Epithelial cell of esophagus (primary cell): ENCODE measurements around the gene LRRC4C.
"Not testable (repeated sequence)": the region's sequence is repeated elsewhere in the genome, so short reads cannot be mapped to it uniquely, and the experiment has no call there.

Experiments
- DNase-seq: peaks from one replicate; pipeline ENCODE4 v3.0.0; 2010; ENCODE audit warnings: low read depth
- H3K4me3 ChIP-seq: 2 replicates; pipeline ENCODE4 v1.5.1; 2011; ENCODE audit warnings: mild to moderate bottlenecking, low read length, control low read depth
- TF ChIP-seq, protein P1 (sequence below): IDR thresholded peaks from 2 replicates; pipeline ENCODE4 v1.5.1; 2011; ENCODE audit warnings: low read depth, mild to moderate bottlenecking, low read length, control low read depth, inconsistent platforms; ENCODE audit not compliant: insufficient read depth; ENCODE audit errors: missing control alignments

The LRRC4C gene

DNA sequence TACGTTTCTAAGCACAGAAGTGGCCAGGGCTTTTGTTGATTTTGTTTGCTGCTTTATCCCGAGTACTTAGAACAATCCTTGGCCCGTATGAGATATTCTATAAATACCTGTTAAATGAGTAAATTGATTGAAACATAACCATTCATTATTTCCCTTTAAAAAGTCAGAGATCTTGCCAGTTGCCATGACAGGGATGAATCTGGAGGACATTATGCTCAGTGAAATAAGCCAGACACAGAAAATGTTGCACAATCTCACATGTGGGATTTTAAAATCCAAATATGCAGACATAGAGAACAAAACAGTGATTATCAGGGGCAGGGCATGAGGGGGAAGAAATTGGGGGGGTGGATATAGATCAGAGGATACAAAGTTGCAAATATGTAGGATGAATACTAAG is 1240.1 kb downstream of the LRRC4C start:
- H3K4me3 ChIP-seq, result no peak overlapping the region
- TF ChIP-seq, protein P1, sequence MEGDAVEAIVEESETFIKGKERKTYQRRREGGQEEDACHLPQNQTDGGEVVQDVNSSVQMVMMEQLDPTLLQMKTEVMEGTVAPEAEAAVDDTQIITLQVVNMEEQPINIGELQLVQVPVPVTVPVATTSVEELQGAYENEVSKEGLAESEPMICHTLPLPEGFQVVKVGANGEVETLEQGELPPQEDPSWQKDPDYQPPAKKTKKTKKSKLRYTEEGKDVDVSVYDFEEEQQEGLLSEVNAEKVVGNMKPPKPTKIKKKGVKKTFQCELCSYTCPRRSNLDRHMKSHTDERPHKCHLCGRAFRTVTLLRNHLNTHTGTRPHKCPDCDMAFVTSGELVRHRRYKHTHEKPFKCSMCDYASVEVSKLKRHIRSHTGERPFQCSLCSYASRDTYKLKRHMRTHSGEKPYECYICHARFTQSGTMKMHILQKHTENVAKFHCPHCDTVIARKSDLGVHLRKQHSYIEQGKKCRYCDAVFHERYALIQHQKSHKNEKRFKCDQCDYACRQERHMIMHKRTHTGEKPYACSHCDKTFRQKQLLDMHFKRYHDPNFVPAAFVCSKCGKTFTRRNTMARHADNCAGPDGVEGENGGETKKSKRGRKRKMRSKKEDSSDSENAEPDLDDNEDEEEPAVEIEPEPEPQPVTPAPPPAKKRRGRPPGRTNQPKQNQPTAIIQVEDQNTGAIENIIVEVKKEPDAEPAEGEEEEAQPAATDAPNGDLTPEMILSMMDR, result no peak
- no peak for DNase-seq

DNA sequence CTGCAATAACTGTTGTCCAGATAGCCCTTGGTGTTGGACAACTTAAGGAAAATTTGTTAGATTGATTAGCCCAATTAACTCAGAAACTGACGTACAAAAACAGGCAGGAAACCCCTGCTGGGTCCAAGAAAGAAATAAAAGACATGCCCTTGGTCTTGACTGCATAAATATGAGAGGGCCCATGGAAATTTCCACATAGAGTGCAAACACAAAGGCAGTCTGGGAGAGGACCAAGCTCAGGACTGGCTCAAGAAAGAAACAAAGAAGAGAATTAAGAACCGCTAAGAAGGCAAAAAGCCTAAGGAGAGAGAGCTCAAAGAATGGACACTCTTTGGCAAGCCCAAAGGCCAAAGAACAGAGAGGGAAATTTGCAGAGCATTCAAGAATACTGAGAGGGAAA is 1243.9 kb downstream of the LRRC4C start:
- TF ChIP-seq, protein P1, result no peak
- no peak for DNase-seq
- H3K4me3 ChIP-seq, result no peak overlapping the region

DNA sequence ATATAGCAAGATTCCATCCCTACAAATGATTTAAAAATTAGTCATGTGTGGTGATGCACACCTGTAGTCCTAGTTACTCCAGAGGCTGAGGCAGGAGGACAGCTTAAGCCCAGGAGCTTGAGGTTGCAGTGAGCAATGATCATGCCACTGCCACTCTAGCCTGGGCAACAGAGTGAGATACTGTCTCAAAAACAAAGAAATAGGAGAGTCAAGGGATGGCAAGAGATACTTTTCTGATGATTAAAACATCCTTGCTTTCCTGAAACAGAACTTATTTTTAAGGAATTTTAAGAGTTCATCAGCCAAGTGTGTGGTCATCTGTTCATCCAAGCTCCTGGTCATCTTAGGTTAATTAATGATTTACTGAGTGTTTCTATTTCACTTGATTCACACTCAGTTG is 1252.0 kb downstream of the LRRC4C start:
- TF ChIP-seq, protein P1, result no peak
- no peak overlapping the region for H3K4me3 ChIP-seq
- DNase-seq, result no peak

DNA sequence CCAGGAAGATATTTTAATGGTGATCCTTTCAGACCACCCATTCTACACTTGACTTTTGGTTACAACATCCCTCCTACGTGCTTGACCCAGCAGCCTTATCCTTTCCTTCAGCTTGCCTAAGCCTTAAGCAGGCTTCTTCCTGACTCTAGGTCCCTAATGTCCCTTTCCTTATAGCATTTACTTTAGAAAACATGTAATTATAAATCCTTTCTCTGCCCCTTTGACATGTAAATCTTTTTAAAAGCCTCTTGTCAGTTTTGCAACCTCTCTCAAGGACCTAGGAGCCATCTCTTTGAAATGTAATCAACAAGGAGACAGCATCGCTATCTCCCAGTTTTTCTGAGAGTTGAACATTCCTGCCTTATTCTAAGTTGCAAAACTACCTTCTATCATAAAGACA is 1255.2 kb downstream of the LRRC4C start:
- H3K4me3 ChIP-seq, result no peak overlapping the region
- no peak for DNase-seq
- TF ChIP-seq, protein P1, result no peak

DNA sequence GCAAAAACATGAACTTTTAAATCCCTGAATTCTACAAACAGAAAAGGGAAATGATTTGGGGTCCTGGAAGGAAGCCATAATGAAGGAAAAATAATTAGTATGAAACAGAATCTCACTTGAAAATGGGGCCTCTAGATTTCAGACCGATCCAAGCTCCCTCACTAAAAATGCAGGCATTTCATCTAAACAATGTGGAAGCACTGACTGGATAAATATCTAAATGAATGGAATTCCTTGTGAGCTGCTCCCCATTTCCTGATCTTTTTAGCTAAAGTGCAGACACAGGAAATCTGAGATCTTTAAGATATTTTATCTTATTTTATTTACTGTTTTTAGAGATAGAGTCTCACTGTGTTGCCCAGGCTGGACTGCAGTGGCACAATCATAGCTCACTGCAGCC is 1255.8 kb downstream of the LRRC4C start:
- TF ChIP-seq, protein P1, result no peak
- DNase-seq, result no peak

DNA sequence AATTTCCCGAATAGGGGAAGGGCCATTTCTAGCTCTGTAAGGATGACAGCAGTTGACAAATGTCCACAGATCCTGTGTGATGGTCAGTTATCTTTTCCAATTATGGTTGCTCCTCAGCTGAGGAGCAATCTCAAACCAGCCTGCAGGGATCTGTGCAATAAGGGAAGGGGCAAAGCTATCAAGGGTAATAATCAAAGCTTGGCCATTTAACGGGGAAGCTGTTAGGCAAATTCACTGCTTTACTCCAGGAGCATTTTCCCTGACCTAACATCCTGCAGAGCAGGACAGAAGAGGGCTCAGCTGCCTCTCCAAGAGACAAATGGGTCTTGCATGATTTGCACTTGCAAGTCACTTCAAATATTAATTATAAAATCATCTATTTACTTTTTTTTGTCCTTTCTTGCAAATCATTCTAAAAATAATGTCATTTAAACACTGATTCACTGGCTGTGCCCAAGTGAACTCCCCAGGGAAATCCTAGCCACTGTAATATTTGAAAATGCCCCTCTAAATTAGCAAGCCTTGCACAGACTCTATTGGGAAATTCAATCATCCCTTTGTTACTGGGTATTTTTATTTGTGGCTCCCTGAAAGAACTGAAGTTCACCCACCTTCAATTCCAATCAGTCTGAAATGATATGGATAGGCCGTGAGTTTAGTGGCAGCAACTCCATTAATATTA is 1256.7 kb downstream of the LRRC4C start:
- no peak overlapping the region for H3K4me3 ChIP-seq
- TF ChIP-seq, protein P1, result no peak
- DNase-seq, result no peak

More for the DNA sequence above, 1255.8 kb downstream of the LRRC4C start:
- H3K4me3 ChIP-seq, result no peak overlapping the region

DNA sequence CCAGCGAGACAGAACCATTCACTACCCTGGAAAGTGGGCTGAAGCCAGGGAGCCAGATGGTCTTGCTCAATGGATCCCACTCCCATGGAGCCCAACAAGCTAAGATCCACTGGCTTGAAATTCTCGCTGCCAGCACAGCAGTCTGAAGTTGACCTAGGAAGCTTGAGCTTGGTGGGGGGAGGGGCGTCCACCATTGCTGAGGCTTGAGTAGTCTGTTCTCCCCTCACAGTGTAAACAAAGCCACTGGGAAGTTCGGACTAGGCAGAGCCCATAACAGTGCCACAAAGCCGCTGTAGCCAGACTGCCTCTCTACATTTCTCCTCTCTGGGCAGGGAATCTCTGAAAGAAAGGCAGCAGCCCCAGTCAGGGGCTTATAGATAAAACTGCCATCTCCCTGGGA is 1266.9 kb downstream of the LRRC4C start:
- H3K4me3 ChIP-seq, DNase-seq: not testable (repeated sequence)

DNA sequence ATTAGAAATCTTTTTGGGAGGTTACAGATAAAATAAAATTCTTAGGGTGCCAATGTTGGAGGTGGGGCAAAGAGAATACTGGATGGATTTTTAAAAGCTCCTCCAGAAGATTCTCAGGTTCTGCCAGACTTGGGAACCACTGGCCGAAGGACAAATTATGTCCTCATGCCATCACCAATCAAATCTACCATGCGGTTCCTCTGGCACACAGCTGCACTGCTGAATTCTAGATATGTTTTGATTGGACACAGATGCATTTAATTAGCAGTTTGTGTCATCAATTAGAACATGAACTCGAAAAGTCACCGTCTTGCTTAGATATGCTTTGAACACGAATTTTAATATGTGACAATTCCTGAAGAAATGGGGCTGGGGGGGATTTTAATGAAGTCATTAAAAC is 1269.2 kb downstream of the LRRC4C start:
- DNase-seq, result no peak
- TF ChIP-seq, protein P1, result no peak
- H3K4me3 ChIP-seq, result no peak overlapping the region
